LNCAP (cell line): ENCODE measurements around the gene ITPRIPL2.

Experiments
- CTCF ChIP-seq: fragments of 450-650 bp; IDR thresholded peaks from 2 replicates; pipeline ENCODE4 v1.5.1; 2017; ENCODE audit warnings: mild to moderate bottlenecking

ITPRIPL2 gene

GRCh38 chr16:19133600-19133999 lies 19.8 kb downstream of the ITPRIPL2 start:
- no peak for TF ChIP-seq CTCF

GRCh38 chr16:19135201-19135842 lies 21.6 kb downstream of the ITPRIPL2 start:
- TF ChIP-seq CTCF: no peak

- no peak for TF ChIP-seq CTCF
Observed at GRCh38 chr16:19135896-19136438, 22.2 kb downstream of the ITPRIPL2 start.

- TF ChIP-seq CTCF: no peak
Observed at GRCh38 chr16:19136549-19137196, 22.9 kb downstream of the ITPRIPL2 start.

- TF ChIP-seq CTCF: no peak
Observed at GRCh38 chr16:19137201-19138128, 23.7 kb downstream of the ITPRIPL2 start.

- no peak for TF ChIP-seq CTCF
Observed at GRCh38 chr16:19138601-19139000, 24.8 kb downstream of the ITPRIPL2 start.

- no peak for TF ChIP-seq CTCF
Observed at GRCh38 chr16:19139436-19140091, 25.8 kb downstream of the ITPRIPL2 start.
